K562 (cell line): Measurements from ENCODE around the gene NMT1. TPM values are rescaled to one million over a fixed set of nuclear protein-coding genes. Genes with fewer than 3 reads are reported as not detected.

Experiments
- ATF1 ChIP-seq, 2 experiments: fragments of 450-650 bp in 1 of 2; IDR thresholded peaks; 2 replicates each; pipeline ENCODE4 v1.6.1; 2016; ENCODE audit warnings: missing compliant biosample characterization in 1 of 2, missing genetic modification characterization in 1 of 2
- ATF7 ChIP-seq: fragments of 450-650 bp; IDR thresholded peaks from 2 replicates; pipeline ENCODE4 v1.7.1; 2014; ENCODE audit warnings: mild to moderate bottlenecking, moderate library complexity
- DACH1 ChIP-seq: fragments of 450-650 bp; IDR thresholded peaks from 2 replicates; pipeline ENCODE4 v1.6.1; 2018; ENCODE audit not compliant: partially characterized antibody
- EP300 ChIP-seq: IDR thresholded peaks from 2 replicates; pipeline ENCODE4 v1.6.1; 2012; ENCODE audit warnings: low read length, improper control_type of control experiment
- FOXJ2 ChIP-seq: fragments of 200-800 bp; sonication (Bioruptor generic); IDR thresholded peaks from 2 replicates; pipeline ENCODE4 v1.6.1; 2016; ENCODE audit warnings: missing genetic modification characterization, missing compliant biosample characterization
- HIVEP1 ChIP-seq: fragments of 250-450 bp; sonication (Bioruptor Pico); IDR thresholded peaks from 2 replicates; pipeline ENCODE4 v1.4.0; 2020; ENCODE audit warnings: mild to moderate bottlenecking
- ILK ChIP-seq: fragments of 450-650 bp; IDR thresholded peaks from 2 replicates; pipeline ENCODE4 v1.6.1; 2016; ENCODE audit warnings: missing genetic modification characterization, low read depth, mild to moderate bottlenecking, missing compliant biosample characterization, moderate library complexity, borderline replicate concordance
- JUND ChIP-seq, 2 experiments: IDR thresholded peaks; 2 replicates in 1 of 2; 3 replicates in 1 of 2; pipeline ENCODE4 v1.6.1; 2011; ENCODE audit warnings: borderline replicate concordance in 2 of 2, low read depth in 2 of 2, low read length in 2 of 2, improper control_type of control experiment in 1 of 2, missing biosample characterization in 1 of 2, missing genetic modification characterization in 1 of 2, missing genetic modification reagents in 1 of 2
- NFIC ChIP-seq: fragments of 450-650 bp; IDR thresholded peaks from 2 replicates; pipeline ENCODE4 v1.6.1; 2017; ENCODE audit warnings: mild to moderate bottlenecking, inconsistent platforms
- POLR3A ChIP-seq: IDR thresholded peaks from 2 replicates; pipeline ENCODE4 v1.6.1; 2011; ENCODE audit warnings: borderline replicate concordance, mild to moderate bottlenecking, moderate library complexity; ENCODE audit not compliant: insufficient read length, insufficient read depth; ENCODE audit errors: extremely low read depth
- PRPF4 ChIP-seq: fragments of 200-400 bp; formaldehyde crosslinking; IDR thresholded peaks from one replicate; pipeline ENCODE4 v1.6.1; 2017; ENCODE audit warnings: low read length, low read depth, mild to moderate bottlenecking; ENCODE audit not compliant: insufficient read depth, poor library complexity, severe bottlenecking
- PTRF ChIP-seq: fragments of 450-650 bp; IDR thresholded peaks from 2 replicates; pipeline ENCODE4 v1.6.1; 2016; ENCODE audit warnings: mild to moderate bottlenecking, missing genetic modification characterization, missing compliant biosample characterization
- SMARCE1 ChIP-seq: fragments of 450-650 bp; IDR thresholded peaks from 2 replicates; pipeline ENCODE4 v1.7.1; 2016; ENCODE audit warnings: mild to moderate bottlenecking
- TFAM ChIP-seq: fragments of 250-450 bp; sonication (Bioruptor Pico); conservative IDR thresholded peaks from 2 replicates; pipeline ENCODE4 v1.5.0; 2021; ENCODE audit warnings: mild to moderate bottlenecking, moderate library complexity
- ZBED1 ChIP-seq: IDR thresholded peaks from 2 replicates; pipeline ENCODE4 v1.6.1; 2014
- ZNF445 ChIP-seq: fragments of 250-450 bp; sonication (Bioruptor Pico); IDR thresholded peaks from 2 replicates; pipeline ENCODE4 v1.4.0; 2020; ENCODE audit warnings: low read depth, mild to moderate bottlenecking, moderate library complexity
- polyA plus RNA-seq, 8 experiments: library from polyadenylated mRNA; depleted of rRNA in 4 of 8; stranded (reverse) in 5 of 8; unstranded in 3 of 8; fragments of >200 nt; fragmentation: Nextera tagmentation in 2 of 8; fragmentation: Illumina TruSeq in 1 of 8; extraction: Ambion mirVana in 2 of 8; extraction: Trizol in 1 of 8; gene quantifications; 2 replicates each; pipeline versions ENCODE4 v1.2.1 to v1.2.3, GENCODE V29; 2011 to 2014; ENCODE audit warnings: inconsistent platforms in 1 of 8, missing spikeins in 1 of 8
- total RNA-seq, 7 experiments: library from RNA; depleted of rRNA in 6 of 7; stranded (reverse); fragments of >200 nt in 6 of 7; fragmentation: Illumina TruSeq in 2 of 7; extraction: Trizol in 2 of 7; gene quantifications; 2 replicates each; pipeline versions ENCODE4 v1.2.1 to v1.2.3, GENCODE V29; 2011 to 2021; ENCODE audit warnings: low replicate concordance in 1 of 7
- TF ChIP-seq, protein P1 (sequence below): fragments of 250-450 bp; sonication (Bioruptor Pico); IDR thresholded peaks from 2 replicates; pipeline ENCODE4 v1.9.0; 2021; ENCODE audit warnings: mild to moderate bottlenecking
- TF ChIP-seq, protein P2 (sequence below), 2 experiments: fragments of 450-650 bp in 1 of 2; sonication (generic) in 1 of 2; formaldehyde crosslinking in 1 of 2; IDR thresholded peaks; 2 replicates each; pipeline versions ENCODE4 v1.7.1 to v1.9.0; 2016 to 2022; ENCODE audit warnings: inconsistent platforms in 1 of 2, mild to moderate bottlenecking in 1 of 2, missing genetic modification reagents in 1 of 2

NMT1 gene
- total and polyA plus RNA-seq, 9 of the 15 experiments (the other 6 are each of a cell fraction or from before 2014, with no cell fraction given), result 86.7 to 569 (median 213) TPM

DNA sequence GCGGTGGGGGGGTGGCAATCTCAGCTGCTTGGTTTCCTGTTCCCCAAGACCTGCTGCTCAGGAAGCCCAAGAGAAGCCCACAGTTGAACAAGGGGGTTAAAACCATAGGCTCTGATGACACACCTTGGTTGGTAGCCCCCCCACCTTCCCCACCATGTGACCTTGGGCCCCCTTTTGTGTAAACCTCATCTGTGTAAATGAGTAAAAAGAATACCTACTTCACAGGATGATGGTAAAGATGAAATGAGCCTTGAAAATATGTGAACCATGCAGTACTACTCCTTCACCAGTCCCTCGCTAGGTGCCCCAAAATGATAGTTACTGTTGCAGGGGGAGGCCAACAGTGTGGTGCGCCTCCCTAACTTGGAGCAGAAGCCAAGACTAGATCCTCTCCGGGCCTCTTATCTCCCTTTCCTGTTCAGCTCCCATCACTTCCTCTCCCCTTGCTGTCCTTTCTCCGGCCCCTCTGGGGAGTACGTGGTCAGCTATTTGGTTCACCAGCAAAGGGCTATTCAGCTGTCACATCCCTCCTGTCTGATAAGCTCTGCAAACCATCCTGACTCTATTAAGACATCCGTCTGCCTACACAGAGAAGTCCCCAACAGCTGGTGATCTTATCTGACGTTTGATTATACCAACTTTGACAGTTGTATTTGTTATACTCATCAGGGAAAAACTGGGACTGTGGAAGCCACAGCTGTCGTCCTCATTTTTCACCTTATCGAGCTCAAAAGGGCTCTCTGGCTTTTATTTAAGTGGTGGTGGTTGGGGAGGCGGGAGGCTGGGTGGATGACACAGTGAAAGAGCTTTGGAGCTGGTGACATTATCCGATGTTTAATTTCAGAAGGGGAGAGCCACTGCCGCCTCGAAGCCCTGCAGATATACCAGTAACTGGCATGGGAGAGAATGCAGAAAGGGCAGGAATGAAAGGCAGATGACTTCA is 29.6 kb upstream of the NMT1 start (continued):
- peak; percentile 97 for TF ChIP-seq DACH1
- TF ChIP-seq, protein P1, sequence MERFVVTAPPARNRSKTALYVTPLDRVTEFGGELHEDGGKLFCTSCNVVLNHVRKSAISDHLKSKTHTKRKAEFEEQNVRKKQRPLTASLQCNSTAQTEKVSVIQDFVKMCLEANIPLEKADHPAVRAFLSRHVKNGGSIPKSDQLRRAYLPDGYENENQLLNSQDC, result no peak
- no peak for TF ChIP-seq ZNF445 (CRISPR knock-in tag)
- no peak for TF ChIP-seq TFAM (CRISPR knock-in tag)
- TF ChIP-seq EP300, result peak; percentile 73
- TF ChIP-seq PRPF4, result no peak
- no peak for TF ChIP-seq FOXJ2
- TF ChIP-seq PTRF, result no peak
- no peak for TF ChIP-seq HIVEP1 (CRISPR knock-in tag)
- peak; percentile 71 for TF ChIP-seq SMARCE1
- peak; percentile 50 for TF ChIP-seq NFIC
- TF ChIP-seq ATF1 (CRISPR knock-in tag; IDR thresholded peaks at IDR 0.05), result no peak
- peak; percentile 55 for TF ChIP-seq ATF1 (tag; IDR thresholded peaks at IDR 0.05)
- no peak for TF ChIP-seq ILK
- TF ChIP-seq ZBED1, result no peak
- TF ChIP-seq JUND (IDR thresholded peaks at IDR 0.05; ENCODE audit: borderline replicate concordance, low read depth, low read length), result peak; percentile 53; the same call in 1 of the 2 replicates
- peak; percentile 27; the same call in 1 of the 3 replicates for TF ChIP-seq JUND (tag; IDR thresholded peaks at IDR 0.05; ENCODE audit: borderline replicate concordance, low read depth, low read length)
- TF ChIP-seq POLR3A, result no peak
- TF ChIP-seq ATF7, result peak; percentile 68
- TF ChIP-seq, protein P2, sequence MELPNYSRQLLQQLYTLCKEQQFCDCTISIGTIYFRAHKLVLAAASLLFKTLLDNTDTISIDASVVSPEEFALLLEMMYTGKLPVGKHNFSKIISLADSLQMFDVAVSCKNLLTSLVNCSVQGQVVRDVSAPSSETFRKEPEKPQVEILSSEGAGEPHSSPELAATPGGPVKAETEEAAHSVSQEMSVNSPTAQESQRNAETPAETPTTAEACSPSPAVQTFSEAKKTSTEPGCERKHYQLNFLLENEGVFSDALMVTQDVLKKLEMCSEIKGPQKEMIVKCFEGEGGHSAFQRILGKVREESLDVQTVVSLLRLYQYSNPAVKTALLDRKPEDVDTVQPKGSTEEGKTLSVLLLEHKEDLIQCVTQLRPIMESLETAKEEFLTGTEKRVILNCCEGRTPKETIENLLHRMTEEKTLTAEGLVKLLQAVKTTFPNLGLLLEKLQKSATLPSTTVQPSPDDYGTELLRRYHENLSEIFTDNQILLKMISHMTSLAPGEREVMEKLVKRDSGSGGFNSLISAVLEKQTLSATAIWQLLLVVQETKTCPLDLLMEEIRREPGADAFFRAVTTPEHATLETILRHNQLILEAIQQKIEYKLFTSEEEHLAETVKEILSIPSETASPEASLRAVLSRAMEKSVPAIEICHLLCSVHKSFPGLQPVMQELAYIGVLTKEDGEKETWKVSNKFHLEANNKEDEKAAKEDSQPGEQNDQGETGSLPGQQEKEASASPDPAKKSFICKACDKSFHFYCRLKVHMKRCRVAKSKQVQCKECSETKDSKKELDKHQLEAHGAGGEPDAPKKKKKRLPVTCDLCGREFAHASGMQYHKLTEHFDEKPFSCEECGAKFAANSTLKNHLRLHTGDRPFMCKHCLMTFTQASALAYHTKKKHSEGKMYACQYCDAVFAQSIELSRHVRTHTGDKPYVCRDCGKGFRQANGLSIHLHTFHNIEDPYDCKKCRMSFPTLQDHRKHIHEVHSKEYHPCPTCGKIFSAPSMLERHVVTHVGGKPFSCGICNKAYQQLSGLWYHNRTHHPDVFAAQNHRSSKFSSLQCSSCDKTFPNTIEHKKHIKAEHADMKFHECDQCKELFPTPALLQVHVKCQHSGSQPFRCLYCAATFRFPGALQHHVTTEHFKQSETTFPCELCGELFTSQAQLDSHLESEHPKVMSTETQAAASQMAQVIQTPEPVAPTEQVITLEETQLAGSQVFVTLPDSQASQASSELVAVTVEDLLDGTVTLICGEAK (IDR thresholded peaks at IDR 0.05), result peak; percentile 74
- TF ChIP-seq, protein P2 (CRISPR knock-in tag; IDR thresholded peaks at IDR 0.05), result no peak
